ENCODE measurements around the gene CCDC87.

GRCh38 chr11:66567787-66568123, 25.1 kb downstream of the CCDC87 start:
- no peak for TF ChIP-seq POLR2A (IDR thresholded peaks at IDR 0.05)
- TF ChIP-seq, protein P1, sequence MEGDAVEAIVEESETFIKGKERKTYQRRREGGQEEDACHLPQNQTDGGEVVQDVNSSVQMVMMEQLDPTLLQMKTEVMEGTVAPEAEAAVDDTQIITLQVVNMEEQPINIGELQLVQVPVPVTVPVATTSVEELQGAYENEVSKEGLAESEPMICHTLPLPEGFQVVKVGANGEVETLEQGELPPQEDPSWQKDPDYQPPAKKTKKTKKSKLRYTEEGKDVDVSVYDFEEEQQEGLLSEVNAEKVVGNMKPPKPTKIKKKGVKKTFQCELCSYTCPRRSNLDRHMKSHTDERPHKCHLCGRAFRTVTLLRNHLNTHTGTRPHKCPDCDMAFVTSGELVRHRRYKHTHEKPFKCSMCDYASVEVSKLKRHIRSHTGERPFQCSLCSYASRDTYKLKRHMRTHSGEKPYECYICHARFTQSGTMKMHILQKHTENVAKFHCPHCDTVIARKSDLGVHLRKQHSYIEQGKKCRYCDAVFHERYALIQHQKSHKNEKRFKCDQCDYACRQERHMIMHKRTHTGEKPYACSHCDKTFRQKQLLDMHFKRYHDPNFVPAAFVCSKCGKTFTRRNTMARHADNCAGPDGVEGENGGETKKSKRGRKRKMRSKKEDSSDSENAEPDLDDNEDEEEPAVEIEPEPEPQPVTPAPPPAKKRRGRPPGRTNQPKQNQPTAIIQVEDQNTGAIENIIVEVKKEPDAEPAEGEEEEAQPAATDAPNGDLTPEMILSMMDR (IDR thresholded peaks at IDR 0.05) = no peak

Measured in Peyer's patch (tissue), 4 donors.